GM19035 (cell line): ENCODE data around the gene RPAP2.

Experiments
- ATAC-seq: cut with Tn5 transposase; IDR thresholded peaks from one replicate; pipeline ENCODE4 v1.9.1; 2021; ENCODE audit not compliant: unreplicated experiment

The RPAP2 gene

GRCh38 chr1:92445865-92446264, 147.0 kb downstream of the RPAP2 start:
- ATAC-seq: no peak

GRCh38 chr1:92446546-92446945, 147.7 kb downstream of the RPAP2 start:
- no peak for ATAC-seq

- ATAC-seq: no peak
Observed at GRCh38 chr1:92447033-92447681, 148.3 kb downstream of the RPAP2 start.

- no peak for ATAC-seq
Observed at GRCh38 chr1:92447976-92448375, 149.1 kb downstream of the RPAP2 start.
